CD4-positive, alpha-beta T cell treated with Interleukin-6 at 100 ng/mL for 8 hours (primary cell): ENCODE results near the gene TMPO.
A peak's percentile ranks its signal among the peaks of the same experiment; 100 is the strongest.
"Not testable (repeated sequence)": the region's sequence is repeated elsewhere in the genome, so short reads cannot be mapped to it uniquely, and the experiment has no call there.

Experiments used
- DNase-seq: peaks from one replicate; pipeline ENCODE4 v3.0.0-alpha.2; 2020; ENCODE audit warnings: mixed read lengths, low spot score

Gene TMPO

GRCh38 chr12:98513379-98514322 is 1.7 kb upstream of the TMPO start:
- no peak for DNase-seq

GRCh38 chr12:98514982-98515286 is 456 bp upstream of the TMPO start:
- DNase-seq = no peak

GRCh38 chr12:98516111-98516873 is 902 bp downstream of the TMPO start:
- DNase-seq = peak; percentile 89

- no peak for DNase-seq
Observed at GRCh38 chr12:98519257-98519907, 4.0 kb downstream of the TMPO start.

GRCh38 chr12:98530068-98530467 is 14.7 kb downstream of the TMPO start:
- no peak for DNase-seq

GRCh38 chr12:98532687-98533304 is 17.4 kb downstream of the TMPO start:
- peak; percentile 30 for DNase-seq

- DNase-seq = no peak
Observed at GRCh38 chr12:98533723-98534251, 18.4 kb downstream of the TMPO start.

GRCh38 chr12:98538031-98538430 is 22.6 kb downstream of the TMPO start:
- no peak for DNase-seq

GRCh38 chr12:98543701-98544100 is 28.3 kb downstream of the TMPO start:
- no peak for DNase-seq

- DNase-seq = no peak
Observed at GRCh38 chr12:98544751-98545150, 29.4 kb downstream of the TMPO start.

- DNase-seq = no peak
Observed at GRCh38 chr12:98549371-98550110, 34.2 kb downstream of the TMPO start.

GRCh38 chr12:98551787-98552186 is 36.4 kb downstream of the TMPO start:
- no peak for DNase-seq

GRCh38 chr12:98558097-98558496 is 42.7 kb downstream of the TMPO start:
- not testable (repeated sequence) for DNase-seq

GRCh38 chr12:98559666-98560065 is 44.3 kb downstream of the TMPO start:
- no peak for DNase-seq

GRCh38 chr12:98561846-98562245 is 46.5 kb downstream of the TMPO start:
- DNase-seq = no peak

- no peak for DNase-seq
Observed at GRCh38 chr12:98572010-98572409, 56.6 kb downstream of the TMPO start.

GRCh38 chr12:98574110-98574509 is 58.7 kb downstream of the TMPO start:
- no peak for DNase-seq

GRCh38 chr12:98575013-98575412 is 59.6 kb downstream of the TMPO start:
- DNase-seq = no peak

GRCh38 chr12:98576795-98577194 is 61.4 kb downstream of the TMPO start:
- DNase-seq = not testable (repeated sequence)

- no peak for DNase-seq
Observed at GRCh38 chr12:98578392-98578791, 63.0 kb downstream of the TMPO start.

- DNase-seq = no peak
Observed at GRCh38 chr12:98578821-98579220, 63.4 kb downstream of the TMPO start.
